GM21529 (cell line): ENCODE data around the gene LPIN1.
A peak's percentile ranks its signal among the peaks of the same experiment; 100 is the strongest.
"Not testable (repeated sequence)": the region's sequence is repeated elsewhere in the genome, so short reads cannot be mapped to it uniquely, and the experiment has no call there.

Experiments
- ATAC-seq: cut with Tn5 transposase; IDR thresholded peaks from one replicate; pipeline ENCODE4 v1.9.1; 2021; ENCODE audit not compliant: unreplicated experiment

The LPIN1 gene

DNA sequence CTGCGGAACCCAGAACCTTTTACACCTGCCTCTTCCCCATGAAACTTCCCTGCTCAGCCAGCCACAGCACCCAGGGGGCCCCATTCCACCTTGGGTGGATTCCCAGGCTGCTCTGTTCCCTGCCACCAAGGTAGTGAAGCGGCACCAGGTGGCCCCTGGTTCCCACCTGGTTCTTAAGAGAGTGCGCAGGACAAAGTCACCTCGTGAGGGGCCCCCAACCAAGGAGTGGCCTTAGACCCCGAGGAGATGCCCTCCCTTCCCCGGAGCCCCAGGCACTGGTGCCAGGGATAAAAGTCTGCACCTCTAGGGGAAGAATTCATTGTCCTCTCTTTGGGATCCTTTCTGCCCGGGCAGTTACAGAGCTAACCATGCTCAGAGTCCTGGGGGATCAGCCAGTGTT is 3.1 kb upstream of the LPIN1 start:
- no peak for ATAC-seq

DNA sequence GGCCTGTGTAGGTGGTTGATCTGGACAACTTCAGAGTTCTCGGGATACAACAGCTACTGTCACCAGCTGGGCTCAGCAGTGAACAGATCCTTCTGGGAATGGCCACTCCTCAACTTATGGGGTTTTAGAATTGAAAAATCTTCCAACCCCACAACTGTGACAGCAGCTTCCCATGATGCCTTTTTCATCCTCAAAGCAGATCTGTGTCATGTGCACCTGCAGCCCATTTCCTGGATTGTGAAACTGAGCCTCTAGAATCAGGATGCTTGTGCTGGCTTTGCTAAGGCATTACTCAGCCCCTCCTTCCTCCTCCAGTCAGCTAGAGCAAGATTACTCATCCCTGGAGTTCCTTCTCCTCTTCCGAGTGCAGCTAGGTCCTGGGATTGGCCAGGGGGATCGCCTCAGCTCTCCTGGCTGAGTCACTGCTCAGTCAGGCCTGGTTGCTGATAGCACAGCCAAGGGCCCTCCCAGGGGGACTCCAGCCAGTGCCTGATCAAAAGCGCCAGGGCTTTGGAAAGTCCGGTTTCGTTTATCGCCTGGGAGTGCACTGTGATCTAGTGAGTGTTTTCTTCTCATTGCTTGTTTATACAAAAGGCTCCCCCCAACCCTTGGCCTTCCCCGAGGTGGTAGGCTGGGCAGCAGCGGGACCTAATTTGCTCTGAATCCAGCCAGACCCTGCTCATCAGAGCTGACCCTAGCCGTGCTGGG is 2.4 kb upstream of the LPIN1 start:
- ATAC-seq = peak; percentile 53

DNA sequence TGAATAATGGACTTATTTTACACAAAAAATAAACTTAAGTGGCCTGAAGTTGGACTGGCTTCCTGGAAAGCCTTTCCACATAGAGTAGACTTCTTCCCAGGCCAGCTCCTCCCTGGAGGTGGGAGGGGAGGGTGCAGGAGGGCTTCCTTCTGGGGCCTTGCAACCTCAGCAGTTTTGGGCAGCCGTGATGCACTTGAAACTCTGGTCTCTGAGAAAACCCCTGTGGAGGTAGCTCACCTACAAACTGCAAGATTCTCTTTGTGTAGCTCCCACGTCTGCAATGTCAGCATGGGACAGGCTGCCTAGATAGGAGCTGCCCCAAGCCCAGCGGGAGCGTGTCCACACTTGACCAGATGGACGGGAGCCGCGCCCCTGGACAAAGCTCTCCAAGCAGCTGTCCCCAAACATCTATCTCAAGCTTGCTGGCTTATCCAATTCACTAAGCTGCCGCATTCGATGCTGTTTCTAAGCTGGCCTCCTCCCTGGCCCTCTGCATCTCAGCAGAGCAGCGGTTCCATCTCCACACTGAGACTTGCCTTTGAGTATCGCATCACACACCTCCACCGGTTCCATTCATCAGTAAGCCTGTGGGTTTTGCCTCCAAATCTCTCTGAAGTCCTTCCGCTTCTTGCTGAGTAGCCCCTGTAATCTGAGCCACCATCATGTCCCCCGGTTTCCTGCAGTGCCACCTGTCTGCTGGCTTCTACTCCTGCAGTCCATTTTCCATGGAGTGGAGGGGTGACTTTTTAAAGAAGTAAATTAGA is 1.6 kb upstream of the LPIN1 start:
- ATAC-seq = no peak

DNA sequence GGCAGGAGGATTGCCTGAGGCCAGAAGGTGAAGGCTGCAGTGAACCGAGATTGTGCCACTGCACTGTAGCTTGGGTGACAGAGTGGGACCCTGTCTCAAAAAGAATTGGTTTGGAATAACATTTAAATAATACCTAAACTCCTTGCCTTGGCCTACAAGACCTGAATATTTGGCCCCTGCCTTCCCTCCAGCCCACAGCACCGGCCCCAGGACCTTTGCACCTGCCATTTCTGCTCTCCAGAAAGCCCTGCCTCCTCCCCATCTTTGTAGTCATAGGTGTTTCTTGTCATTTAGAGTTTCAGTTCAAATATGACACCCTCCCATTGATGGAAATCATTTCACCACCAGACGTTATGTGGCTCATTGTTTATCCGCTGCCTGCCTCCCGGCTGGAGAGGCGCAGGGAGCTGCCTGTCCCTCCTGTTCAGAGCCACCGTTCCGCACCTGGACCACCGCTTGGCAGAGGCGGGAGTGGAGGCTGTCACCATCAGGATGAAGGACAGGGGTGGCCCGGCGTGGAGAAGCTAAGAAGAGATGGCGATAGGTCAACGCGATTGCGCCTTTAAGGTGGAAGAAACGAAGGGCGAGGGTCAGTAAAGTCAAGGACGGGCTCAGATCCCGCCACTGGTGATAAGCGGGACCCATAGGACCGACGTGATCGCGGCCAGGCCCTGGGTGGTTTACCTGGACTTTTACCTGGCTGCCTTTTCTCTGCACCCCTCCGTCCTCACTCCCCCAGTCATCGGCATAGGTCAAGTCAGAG is 638 bp upstream of the LPIN1 start:
- no peak for ATAC-seq

DNA sequence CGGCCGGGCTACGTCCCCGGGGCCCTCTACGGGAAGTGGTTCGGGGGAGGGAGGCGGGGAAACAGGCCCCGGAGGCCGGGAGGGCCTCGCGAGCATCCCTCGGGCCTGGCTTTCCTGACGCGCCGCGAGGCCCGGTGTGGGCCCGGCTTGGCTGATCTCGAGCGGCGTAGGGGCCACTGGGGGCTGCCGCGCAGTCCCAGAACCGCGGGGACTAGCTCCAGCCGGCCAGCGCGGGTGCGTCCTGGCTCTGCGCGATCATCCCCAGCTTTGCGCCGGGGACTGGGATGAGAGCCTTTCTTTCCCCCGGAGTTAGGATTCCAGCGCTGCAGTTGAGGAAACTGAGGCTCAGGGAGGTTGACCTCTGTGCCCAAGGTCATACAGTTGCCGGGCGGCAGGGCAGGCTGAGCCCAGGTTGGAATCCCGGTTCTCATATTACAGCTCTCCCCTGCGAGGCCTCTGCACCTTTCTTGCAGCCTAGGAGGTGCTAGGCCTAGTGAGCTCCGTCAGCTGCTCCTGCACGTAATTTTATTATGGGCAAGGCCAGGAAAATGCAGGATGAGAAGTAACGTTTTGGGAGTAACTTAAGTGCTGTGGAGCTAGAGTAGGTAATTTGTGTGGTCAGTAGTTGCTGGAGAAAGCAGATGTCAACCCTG is 501 bp downstream of the LPIN1 start:
- ATAC-seq = no peak

DNA sequence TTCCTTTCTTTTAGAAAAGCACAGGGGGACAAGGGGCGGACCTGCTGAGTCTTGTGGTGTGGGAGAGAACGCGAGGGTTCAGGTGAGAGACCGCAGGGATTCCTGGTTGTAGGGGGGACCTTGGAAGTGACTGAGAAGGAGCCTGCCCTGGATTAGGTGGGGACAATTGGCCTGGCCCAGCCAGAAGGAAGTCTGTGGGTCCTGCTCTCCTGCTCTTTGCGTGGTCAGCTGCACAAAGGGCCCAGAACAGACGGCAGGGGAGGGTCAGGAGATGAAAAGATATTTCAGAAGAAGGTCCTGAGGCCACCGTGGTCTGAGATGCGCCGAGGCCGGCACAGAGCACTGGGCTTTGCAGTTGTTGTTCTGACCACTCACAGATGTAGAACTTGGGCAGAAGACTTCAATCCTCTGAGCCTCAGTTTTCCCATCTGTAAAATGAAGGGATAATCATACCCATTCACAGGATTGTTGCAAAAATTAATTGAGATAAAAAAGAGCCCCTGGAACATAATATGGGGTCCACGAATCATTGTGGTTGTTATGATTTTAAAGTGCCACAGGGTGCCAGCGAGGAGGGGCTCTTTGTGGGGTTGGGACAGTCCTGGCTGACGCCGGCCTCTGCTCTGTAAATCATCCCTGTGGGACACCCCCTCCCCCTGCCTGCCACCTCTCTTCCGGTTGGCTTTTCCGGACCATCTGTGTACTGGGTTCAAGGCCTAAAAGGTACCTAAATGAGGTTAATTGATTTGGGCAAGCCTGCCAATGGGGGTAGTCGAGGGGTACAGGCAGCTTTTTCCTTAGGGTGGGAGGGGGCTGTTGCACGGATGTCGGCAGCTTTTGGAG is 1.8 kb downstream of the LPIN1 start:
- ATAC-seq = no peak

DNA sequence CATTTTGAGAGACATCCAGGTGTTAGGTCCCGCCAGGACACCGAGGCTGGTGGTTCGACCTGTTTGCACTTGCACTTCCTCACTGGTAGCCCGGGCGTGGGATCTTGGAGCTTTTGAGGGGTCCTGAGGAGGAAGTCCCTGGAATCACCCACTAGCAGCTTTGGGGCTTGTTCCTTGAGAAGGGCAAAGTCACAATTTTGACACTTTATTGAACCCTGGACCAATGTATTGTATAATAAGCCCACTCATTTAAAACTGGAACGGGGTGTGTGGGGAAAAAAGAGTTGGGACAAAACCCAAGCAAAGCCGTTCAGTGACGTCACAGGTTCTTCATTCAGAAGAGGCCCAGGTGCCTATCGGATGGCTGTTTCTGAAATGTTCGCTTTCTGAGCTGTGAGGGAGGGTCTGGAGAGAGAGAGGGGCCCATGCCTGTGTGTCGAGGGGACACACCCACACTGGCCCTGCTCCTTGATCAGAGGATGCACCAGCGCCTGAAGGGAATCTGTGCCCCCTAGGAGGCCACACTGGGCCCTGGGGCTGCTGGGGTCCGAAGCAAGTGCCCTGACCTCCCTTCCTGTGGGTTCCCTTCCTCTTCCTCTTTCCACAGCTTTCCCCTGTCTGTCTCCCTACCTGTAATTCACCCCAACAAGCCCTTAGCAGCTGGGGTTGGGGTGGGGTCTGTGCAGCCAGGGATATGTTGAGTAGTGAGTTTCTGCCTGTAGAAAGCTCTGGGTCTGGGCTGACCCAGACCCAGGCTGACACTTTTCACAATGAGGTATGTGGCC is 2.6 kb downstream of the LPIN1 start:
- ATAC-seq = no peak

DNA sequence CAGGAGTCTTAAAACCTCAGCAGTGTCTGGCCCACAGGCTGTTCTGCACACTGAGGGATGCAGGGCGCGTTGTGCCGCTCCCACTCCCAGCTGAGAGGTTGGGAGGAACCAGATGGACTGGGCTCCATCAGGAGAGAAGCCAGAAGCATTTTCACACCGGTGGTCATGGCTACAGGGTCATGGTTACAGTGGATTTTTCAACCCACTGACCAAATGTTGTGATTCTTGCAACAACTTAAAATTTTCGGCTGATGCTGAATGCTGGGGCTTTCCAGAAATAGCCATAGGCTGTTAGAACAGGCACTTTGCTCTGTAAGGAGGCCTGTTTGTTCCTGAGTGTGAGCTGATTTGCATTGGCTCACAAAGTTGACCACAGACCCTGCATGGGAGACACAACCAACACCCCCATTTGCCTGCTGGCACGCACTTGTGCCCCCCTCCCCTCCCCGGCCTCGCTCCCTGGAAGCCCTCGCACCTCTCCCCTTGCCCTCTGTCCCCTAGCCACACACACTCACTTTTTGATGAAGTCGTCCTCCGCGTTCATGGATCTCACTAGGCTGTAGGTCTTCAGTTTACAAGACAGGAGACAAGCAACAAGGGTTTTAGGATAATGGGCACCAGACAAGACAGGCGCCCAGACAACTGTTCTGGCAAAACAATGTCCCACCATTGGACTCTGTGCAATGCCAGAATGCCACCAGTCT is 3.4 kb downstream of the LPIN1 start:
- no peak for ATAC-seq

DNA sequence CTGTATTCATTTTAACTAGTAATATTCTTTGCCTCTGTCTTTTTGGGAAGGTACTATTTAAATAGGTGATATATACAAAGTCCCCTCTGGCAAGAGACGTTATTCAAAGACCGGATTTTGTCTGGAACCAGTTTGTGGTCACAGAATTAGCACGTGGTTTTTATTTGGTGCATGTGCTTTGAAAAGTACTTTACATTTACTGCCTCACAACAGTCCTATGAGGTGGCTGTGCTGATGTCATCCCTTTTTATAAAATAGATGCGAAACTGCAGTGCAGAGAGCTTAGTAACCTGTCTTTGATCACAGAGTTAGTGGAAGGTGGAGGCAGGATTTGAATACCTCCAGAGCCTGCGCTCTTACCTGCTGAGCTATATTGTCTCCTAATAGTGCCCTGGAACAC is 4.0 kb downstream of the LPIN1 start:
- peak; percentile 30 for ATAC-seq

DNA sequence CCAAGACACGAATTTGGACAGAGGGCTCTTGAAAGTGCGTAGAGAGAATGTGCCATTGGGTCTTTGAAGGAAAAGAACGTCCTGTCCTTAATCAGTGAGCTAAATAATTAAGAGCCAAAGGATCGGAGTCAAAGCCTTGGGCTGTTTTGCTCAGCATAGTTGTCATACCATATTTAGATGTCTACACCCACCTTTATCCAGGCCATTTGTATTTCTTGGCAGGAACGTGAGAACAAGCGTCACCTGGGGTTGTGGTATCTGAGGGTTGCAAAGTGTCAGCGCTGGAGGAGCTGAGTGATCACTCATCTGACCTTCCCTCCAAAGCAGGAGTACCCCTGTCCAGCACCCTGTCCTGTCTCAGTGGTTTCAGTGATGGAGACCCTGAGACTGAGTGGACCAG is 4.5 kb downstream of the LPIN1 start:
- ATAC-seq = no peak

DNA sequence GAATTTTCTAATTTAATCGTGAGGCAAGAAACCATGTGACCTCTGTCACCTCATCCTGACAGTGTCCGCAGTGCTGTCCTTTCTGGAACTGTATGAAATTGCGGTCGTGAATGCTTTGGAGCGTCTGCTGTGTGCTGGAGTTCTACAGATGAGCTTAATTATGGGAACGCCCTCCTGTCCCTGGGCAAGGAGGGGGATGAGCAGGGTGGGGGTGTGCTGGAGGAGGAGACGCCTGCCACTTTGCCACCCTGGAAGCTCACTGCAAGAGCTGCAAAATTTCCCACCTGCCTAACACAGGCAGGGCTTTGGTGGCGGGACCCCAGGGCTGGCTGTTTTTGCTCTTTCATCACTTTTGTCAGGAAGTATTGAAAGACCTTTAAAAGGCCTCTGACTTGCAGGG is 6.5 kb downstream of the LPIN1 start:
- ATAC-seq = no peak

DNA sequence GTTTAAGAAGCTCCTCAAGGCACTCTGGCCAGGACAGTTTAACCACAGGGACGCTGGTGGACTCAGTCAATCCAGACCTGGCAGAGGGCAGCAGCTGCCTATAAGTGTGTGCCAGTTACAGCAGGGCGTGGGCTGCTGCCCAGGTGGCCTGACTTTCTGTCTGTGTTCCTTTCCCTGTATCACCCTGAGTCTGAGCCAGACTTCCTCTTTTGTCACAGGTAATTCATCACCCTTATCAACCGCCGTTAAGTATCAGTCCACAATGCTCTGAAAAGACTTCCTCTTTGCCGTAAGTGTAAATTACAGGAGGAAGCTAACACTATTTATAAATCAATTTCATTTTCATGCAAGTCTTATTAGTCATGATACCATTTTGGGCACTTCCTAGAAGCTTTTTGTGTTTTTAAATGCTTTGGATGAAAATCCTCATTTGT is 7.0 kb downstream of the LPIN1 start:
- ATAC-seq = peak; percentile 74

DNA sequence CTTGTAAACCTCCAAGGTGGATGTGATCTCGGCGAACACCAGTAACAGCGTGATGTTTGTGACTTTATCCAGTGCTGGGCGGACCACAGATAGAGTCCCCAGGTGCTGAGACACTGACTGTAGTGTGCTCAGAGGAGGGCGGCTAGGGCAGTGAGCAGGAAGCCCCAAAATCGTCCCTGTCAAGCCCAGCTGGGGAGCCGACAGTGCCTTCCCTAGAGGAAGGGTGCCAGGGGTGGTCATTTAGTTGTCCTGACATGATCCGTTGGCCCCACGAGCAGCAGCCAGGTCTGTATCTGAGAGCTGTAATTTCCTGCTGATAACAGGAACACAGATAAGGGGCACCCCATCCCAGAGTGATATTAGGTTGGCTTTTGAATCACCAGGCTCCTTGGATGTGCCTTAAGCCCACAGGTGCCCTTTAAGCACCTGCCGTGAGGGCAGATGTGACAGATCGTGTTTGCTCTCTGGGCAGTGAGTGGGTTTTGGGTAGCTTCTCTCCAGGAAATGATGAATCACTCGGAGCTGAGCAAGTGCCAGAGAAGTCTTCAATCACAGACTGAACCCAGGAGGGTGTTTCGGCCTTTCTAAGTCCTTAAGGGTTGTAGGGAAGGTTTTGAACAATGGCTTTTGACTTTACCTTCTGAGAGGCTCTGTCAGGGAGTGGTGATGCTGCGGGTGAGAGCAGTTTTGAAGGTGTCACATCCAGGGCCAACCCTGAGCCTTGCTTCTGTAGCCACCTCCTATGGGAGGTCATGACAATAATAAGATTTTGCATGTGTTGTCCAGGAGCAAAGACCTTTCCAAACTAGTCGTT is 7.7 kb downstream of the LPIN1 start:
- peak; percentile 20 for ATAC-seq

DNA sequence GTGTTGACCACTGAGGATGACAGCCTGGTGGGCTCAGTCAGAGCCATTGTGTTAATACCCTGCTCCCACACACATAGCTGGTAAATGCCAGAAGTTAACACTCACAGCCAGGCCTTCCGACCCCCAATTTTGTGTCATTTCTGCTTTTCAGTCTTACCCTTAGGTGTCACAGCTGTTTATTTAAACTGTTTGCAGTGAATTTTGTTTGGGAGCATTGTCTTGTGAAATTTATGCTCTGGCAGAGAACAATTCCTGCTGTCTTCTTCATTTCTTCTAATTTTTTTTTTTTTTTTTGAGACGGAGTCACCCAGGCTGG is 8.2 kb downstream of the LPIN1 start:
- no peak for ATAC-seq

DNA sequence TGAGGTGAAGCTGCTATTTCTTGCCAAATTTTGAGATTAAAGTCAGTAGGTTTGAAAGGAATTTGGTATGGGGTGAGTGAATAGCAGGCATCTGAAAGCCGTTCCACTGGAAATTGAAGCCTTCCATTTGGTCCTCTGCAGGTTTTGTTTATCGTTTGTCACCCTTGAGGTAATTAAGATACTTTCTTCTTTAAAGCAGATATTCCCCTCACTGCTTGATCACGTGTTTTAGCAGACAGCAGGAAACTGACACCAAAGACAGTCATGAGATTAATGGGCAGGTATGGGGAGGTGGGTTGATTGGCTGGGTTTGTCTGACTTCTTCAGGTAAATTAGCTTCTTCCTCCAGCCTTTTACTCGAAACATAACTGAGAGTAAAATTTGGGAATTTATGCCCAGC is 10.7 kb downstream of the LPIN1 start:
- ATAC-seq = no peak

DNA sequence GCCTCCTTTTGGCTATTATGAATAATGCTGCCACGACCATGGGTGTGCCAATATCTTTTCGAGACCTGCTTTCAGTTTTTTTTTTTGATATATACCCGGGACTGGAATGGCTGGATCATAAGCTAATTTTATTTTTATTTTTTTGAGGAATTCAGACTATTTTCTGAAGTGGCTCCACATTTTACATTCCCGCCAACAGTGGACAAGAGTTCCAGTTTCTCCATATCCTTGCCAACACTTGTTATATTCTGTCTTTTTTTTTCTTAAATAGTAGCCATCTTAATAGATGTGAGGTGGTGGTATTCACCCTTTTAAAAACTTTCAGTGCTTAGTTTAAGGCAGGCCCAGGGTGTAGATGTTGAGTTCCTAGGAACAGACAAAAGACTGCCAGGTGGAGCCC is 11.8 kb downstream of the LPIN1 start:
- ATAC-seq = no peak

DNA sequence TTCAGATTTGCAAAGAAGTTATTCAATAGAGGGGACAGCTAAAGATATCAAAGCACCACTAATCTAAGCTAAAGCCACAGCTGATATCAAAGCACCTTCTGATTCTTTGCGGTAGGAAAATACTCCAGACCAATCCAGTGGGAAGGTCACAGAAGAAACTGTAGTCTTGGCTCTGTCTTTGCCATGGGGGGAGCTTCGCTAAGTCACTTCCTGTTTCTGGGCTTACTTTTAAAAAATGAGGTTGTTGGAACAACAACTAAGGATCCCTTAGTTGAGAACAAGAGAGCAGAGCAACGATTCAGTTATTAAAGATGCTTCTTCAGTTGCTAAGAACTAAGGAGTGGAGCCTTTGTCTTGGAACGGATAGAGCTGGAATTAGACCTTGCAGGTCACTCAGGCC is 12.2 kb downstream of the LPIN1 start:
- no peak for ATAC-seq

DNA sequence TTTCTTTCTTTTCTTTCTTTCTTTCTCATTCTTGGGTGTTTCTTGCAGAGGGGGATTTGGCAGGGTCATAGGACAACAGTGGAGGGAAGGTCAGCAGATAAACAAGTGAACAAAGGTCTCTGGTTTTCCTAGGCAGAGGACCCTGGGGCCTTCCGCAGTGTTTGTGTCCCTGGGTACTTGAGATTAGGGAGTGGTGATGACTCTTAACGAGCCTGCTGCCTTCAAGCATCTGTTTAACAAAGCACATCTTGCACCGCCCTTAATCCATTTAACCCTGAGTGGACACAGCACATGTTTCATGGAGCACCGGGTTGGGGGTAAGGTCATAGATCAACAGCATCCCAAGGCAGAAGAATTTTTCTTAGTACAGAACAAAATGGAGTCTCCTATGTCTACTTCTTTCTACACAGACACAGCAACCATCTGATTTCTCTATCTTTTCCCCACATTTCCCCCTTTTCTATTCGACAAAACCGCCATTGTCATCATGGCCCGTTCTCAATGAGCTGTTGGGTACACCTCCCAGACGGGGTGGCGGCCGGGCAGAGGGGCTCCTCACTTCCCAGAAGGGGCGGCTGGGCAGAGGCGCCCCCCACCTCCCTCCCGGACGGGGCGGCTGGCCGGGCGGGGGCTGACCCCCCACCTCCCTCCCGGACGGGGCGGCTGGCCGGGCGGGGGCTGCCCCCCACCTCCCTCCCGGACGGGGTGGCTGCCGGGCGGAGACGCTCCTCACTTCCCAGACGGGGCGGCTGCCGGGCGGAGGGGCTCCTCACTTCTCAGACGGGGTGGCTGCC is 12.9 kb downstream of the LPIN1 start:
- ATAC-seq = not testable (repeated sequence)
